Gastrocnemius medialis (tissue), 4 donors: ENCODE data around the gene CLEC11A.

Source experiments
- CTCF ChIP-seq, 5 experiments: fragments of 450-650 bp in 3 of 5; fragments of 200-600 bp in 2 of 5; sonication (generic) in 2 of 5; IDR thresholded peaks in 4 of 5; conservative IDR thresholded peaks in 1 of 5; 1 replicate in 4 of 5; 2 replicates in 1 of 5; pipeline ENCODE4 v1.5.1; 2016 to 2019; ENCODE audit warnings: antibody characterized with exemption in 5 of 5, mild to moderate bottlenecking in 3 of 5, moderate library complexity in 3 of 5
- POLR2A ChIP-seq, 2 donors: fragments of 450-650 bp; IDR thresholded peaks; one replicate each; pipeline ENCODE4 v1.6.1; 2017; ENCODE audit warnings: antibody characterized with exemption in 2 of 2, mild to moderate bottlenecking in 2 of 2, moderate library complexity in 2 of 2

DNA sequence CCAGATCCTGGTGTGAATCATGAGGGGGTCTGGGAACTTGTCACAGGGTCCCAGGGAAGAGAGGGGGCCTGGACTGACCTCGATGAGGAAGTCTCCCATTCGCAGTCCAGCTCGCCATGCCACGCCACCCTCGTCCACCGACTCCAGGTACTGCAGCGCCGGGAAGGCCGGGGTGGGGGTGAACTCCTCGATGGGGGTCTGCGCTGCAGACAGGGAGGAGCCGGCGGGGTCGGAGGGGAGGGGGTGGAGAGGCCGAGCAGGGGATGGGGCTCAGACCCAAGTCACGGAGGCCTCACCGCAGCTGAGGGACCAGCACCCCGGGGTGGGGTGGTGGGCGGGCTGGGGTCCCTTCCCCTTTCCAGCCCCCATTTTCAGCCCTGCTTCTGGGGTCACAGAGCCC lies 34.4 kb upstream of the CLEC11A start:
- TF ChIP-seq POLR2A (IDR thresholded peaks at IDR 0.05) (no peak), CTCF (IDR thresholded peaks at IDR 0.05 in 4 of 5, conservative IDR thresholded peaks at IDR 0.05 in 1 of 5) (no peak)
